ENCODE measurements around the gene UBE2I.

GRCh38 chr16:1343428-1344242, 34.2 kb downstream of the UBE2I start:
- no peak for TF ChIP-seq CTCF (IDR thresholded peaks at IDR 0.05)
- TF ChIP-seq POLR2A (IDR thresholded peaks at IDR 0.05) = no peak

Measured in adrenal gland (tissue), 5 donors.